ENCODE measurements around the gene ADCK2. TPM values are rescaled to one million over a fixed set of nuclear protein-coding genes. Genes with fewer than 3 reads are reported as not detected.

Gene ADCK2
- total and polyA plus RNA-seq, 10 of the 15 experiments (the other 5 are each of a cell fraction or from before 2014, with no cell fraction given): 0.52 to 19.4 (median 13.1) TPM

DNA sequence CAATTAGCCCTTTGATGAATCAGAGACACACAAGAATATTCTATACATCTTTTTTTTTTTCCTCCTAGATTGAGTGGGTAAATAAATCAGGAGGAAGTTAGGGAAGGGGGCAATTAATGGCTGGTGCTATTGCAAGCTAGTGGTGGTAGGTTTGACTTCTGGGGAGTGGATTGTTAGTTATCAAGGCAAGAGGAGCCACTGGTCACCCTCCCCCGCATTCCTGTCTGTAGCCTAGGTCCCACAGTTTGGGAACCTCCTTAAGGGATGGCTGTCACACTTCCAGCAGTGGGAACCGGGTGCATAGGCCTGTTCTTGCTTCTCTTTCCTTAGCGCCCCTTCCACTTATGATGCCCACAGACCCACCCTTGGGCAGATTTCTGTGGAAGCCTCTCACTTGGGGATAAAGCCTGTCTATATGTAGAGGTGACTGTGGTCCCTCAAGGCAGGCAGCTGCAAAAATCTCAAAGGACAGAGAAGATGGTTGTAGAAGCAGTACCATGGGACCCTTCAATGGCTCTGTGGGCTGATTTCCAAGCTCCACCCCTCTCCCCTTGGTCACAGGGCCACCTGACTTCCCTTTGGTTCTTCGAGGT is 2.3 kb upstream of the ADCK2 start:
- Histone ChIP-seq H4K20me1 (ENCODE audit: control insufficient read depth, insufficient read depth) (no peaks in the 10 kb centered on the region), H2AFZ (ENCODE audit: control insufficient read depth, low read depth, low read length) (no peak overlapping the region), H3K27me3 (replicated peaks in 1 of 2; ENCODE audit: control insufficient read depth in 2 of 2, insufficient read depth in 2 of 2, low read length in 1 of 2) (no peaks in the 10 kb centered on the region), H3K27ac (ENCODE audit: control insufficient read depth, insufficient read depth) (no peak overlapping the region), H3K36me3 (ENCODE audit: control insufficient read depth in 2 of 2, insufficient read depth in 2 of 2, low read length in 1 of 2) (no peaks in the 10 kb centered on the region), H3K4me2 (ENCODE audit: control insufficient read depth, insufficient read depth) (no peak overlapping the region), H3K79me2 (ENCODE audit: control insufficient read depth, insufficient read depth, low read length) (no peaks in the 10 kb centered on the region; the same call in 1 of the 2 replicates), H3K4me1 (ENCODE audit: control insufficient read depth, insufficient read depth, low read length) (peaks cover 28% of the 10 kb centered on the region), H3K9me3 (replicated peaks; ENCODE audit: control insufficient read depth, insufficient read depth, low read length) (no peaks in the 10 kb centered on the region), H3K9ac (ENCODE audit: control insufficient read depth, insufficient read depth, low read length) (no peak overlapping the region), H3K4me3 (no peak overlapping the region)
- in situ Hi-C loops (cut with MboI) (loop anchor here (10.0 kb wide), 1 partner anchor 344 kb away; the partner anchor contains the start of gene MRPS33), intact Hi-C loops (cut with micrococcal nuclease; ENCODE audit: unreplicated experiment) (no loop called here)
- DNase-seq (ENCODE audit: low read depth, low spot score) (no peak), ATAC-seq (no peak), FAIRE-seq (no peak)
- ChIA-PET CTCF (interaction anchor here (0.9 to 1.3 kb wide), 2 partner anchors 339 to 345 kb away, joined by 3 to 4 read pairs; partner anchors contain the start of gene MRPS33), RAD21 (ENCODE audit: unreplicated experiment) (no interaction called here), POLR2A (no interaction called here), SMC1A (ENCODE audit: uncharacterized antibody, unreplicated experiment) (no interaction called here)
- WGBS (ENCODE audit: insufficient coverage, insufficient replicate concordance, low lambda C conversion rate, missing lambda C conversion rate): 56% methylated on average over 4 of the region's 4 CpGs
- BruUV-seq (replicated peaks): no TSS peak
- TF ChIP-seq SUPT20H (IDR thresholded peaks at IDR 0.05; ENCODE audit: borderline replicate concordance, control insufficient read depth, low read depth, low read length) (no peak), GATAD2B (conservative IDR thresholded peaks at IDR 0.05; ENCODE audit: low read depth) (no peak), HDGF (IDR thresholded peaks at IDR 0.05) (no peak), NFXL1 (IDR thresholded peaks at IDR 0.05; ENCODE audit: borderline replicate concordance) (no peak), PAX5 (IDR thresholded peaks at IDR 0.05; ENCODE audit: borderline replicate concordance, low read depth, low read length) (no peak), SP1 (IDR thresholded peaks at IDR 0.05; ENCODE audit: low read depth, low read length) (no peak)
- TF ChIP-seq, protein P1, sequence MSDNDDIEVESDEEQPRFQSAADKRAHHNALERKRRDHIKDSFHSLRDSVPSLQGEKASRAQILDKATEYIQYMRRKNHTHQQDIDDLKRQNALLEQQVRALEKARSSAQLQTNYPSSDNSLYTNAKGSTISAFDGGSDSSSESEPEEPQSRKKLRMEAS (IDR thresholded peaks at IDR 0.05; ENCODE audit: low read depth, low read length): no peak
- TF ChIP-seq, protein P2, sequence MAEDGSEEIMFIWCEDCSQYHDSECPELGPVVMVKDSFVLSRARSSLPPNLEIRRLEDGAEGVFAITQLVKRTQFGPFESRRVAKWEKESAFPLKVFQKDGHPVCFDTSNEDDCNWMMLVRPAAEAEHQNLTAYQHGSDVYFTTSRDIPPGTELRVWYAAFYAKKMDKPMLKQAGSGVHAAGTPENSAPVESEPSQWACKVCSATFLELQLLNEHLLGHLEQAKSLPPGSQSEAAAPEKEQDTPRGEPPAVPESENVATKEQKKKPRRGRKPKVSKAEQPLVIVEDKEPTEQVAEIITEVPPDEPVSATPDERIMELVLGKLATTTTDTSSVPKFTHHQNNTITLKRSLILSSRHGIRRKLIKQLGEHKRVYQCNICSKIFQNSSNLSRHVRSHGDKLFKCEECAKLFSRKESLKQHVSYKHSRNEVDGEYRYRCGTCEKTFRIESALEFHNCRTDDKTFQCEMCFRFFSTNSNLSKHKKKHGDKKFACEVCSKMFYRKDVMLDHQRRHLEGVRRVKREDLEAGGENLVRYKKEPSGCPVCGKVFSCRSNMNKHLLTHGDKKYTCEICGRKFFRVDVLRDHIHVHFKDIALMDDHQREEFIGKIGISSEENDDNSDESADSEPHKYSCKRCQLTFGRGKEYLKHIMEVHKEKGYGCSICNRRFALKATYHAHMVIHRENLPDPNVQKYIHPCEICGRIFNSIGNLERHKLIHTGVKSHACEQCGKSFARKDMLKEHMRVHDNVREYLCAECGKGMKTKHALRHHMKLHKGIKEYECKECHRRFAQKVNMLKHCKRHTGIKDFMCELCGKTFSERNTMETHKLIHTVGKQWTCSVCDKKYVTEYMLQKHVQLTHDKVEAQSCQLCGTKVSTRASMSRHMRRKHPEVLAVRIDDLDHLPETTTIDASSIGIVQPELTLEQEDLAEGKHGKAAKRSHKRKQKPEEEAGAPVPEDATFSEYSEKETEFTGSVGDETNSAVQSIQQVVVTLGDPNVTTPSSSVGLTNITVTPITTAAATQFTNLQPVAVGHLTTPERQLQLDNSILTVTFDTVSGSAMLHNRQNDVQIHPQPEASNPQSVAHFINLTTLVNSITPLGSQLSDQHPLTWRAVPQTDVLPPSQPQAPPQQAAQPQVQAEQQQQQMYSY (CRISPR knock-in tag; IDR thresholded peaks at IDR 0.05): no peak
- TF ChIP-seq, protein P3, sequence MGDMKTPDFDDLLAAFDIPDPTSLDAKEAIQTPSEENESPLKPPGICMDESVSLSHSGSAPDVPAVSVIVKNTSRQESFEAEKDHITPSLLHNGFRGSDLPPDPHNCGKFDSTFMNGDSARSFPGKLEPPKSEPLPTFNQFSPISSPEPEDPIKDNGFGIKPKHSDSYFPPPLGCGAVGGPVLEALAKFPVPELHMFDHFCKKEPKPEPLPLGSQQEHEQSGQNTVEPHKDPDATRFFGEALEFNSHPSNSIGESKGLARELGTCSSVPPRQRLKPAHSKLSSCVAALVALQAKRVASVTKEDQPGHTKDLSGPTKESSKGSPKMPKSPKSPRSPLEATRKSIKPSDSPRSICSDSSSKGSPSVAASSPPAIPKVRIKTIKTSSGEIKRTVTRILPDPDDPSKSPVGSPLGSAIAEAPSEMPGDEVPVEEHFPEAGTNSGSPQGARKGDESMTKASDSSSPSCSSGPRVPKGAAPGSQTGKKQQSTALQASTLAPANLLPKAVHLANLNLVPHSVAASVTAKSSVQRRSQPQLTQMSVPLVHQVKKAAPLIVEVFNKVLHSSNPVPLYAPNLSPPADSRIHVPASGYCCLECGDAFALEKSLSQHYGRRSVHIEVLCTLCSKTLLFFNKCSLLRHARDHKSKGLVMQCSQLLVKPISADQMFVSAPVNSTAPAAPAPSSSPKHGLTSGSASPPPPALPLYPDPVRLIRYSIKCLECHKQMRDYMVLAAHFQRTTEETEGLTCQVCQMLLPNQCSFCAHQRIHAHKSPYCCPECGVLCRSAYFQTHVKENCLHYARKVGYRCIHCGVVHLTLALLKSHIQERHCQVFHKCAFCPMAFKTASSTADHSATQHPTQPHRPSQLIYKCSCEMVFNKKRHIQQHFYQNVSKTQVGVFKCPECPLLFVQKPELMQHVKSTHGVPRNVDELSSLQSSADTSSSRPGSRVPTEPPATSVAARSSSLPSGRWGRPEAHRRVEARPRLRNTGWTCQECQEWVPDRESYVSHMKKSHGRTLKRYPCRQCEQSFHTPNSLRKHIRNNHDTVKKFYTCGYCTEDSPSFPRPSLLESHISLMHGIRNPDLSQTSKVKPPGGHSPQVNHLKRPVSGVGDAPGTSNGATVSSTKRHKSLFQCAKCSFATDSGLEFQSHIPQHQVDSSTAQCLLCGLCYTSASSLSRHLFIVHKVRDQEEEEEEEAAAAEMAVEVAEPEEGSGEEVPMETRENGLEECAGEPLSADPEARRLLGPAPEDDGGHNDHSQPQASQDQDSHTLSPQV (IDR thresholded peaks at IDR 0.05): no peak
- TF ChIP-seq, protein P4, sequence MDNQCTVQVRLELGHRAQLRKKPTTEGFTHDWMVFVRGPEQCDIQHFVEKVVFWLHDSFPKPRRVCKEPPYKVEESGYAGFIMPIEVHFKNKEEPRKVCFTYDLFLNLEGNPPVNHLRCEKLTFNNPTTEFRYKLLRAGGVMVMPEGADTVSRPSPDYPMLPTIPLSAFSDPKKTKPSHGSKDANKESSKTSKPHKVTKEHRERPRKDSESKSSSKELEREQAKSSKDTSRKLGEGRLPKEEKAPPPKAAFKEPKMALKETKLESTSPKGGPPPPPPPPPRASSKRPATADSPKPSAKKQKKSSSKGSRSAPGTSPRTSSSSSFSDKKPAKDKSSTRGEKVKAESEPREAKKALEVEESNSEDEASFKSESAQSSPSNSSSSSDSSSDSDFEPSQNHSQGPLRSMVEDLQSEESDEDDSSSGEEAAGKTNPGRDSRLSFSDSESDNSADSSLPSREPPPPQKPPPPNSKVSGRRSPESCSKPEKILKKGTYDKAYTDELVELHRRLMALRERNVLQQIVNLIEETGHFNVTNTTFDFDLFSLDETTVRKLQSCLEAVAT (IDR thresholded peaks at IDR 0.05): no peak
- TF ChIP-seq, protein P5, sequence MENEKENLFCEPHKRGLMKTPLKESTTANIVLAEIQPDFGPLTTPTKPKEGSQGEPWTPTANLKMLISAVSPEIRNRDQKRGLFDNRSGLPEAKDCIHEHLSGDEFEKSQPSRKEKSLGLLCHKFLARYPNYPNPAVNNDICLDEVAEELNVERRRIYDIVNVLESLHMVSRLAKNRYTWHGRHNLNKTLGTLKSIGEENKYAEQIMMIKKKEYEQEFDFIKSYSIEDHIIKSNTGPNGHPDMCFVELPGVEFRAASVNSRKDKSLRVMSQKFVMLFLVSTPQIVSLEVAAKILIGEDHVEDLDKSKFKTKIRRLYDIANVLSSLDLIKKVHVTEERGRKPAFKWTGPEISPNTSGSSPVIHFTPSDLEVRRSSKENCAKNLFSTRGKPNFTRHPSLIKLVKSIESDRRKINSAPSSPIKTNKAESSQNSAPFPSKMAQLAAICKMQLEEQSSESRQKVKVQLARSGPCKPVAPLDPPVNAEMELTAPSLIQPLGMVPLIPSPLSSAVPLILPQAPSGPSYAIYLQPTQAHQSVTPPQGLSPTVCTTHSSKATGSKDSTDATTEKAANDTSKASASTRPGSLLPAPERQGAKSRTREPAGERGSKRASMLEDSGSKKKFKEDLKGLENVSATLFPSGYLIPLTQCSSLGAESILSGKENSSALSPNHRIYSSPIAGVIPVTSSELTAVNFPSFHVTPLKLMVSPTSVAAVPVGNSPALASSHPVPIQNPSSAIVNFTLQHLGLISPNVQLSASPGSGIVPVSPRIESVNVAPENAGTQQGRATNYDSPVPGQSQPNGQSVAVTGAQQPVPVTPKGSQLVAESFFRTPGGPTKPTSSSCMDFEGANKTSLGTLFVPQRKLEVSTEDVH (IDR thresholded peaks at IDR 0.05; ENCODE audit: low read depth, partially characterized antibody): no peak

Data from GM12878 (cell line).